HG02885 (cell line): Measurements from ENCODE around the gene TTC23L.
"Not testable (repeated sequence)": the region's sequence is repeated elsewhere in the genome, so short reads cannot be mapped to it uniquely, and the experiment has no call there.

Source experiments
- ATAC-seq: cut with Tn5 transposase; IDR thresholded peaks from one replicate; pipeline ENCODE4 v1.9.1; 2021; ENCODE audit warnings: mild to moderate bottlenecking; ENCODE audit not compliant: unreplicated experiment, poor library complexity

The TTC23L gene

GRCh38 chr5:34915139-34915855, 76.3 kb downstream of the TTC23L start, which contains the start of the genes BRIX1 and RAD1:
BRIX1 (plus strand) TSS chr5:34915711; CDS start chr5:34915739, 28 bp downstream.
RAD1 (minus strand) TSS chr5:34915504; CDS start chr5:34914892, 612 bp downstream.
- ATAC-seq = peak; percentile 98

DNA sequence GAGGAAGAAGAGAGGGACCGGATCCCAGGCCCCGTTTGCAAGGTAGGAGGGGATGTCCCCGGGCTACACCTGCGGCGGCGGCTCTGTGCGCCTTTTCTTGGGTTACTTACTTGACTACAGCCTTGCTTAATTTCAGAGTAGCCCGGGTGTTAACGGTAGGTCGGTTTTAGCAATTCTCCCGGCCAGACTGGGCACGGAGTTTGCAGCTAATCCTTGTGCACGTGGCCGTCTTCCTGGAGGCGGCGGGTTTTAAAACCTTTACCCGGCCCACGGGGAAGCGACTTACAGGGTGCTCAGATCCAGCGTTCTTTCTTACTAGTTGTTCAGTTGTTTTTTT, 76.9 kb downstream of the TTC23L start:
- peak; percentile 7 for ATAC-seq

GRCh38 chr5:34916518-34916917, 77.6 kb downstream of the TTC23L start:
- no peak for ATAC-seq

DNA sequence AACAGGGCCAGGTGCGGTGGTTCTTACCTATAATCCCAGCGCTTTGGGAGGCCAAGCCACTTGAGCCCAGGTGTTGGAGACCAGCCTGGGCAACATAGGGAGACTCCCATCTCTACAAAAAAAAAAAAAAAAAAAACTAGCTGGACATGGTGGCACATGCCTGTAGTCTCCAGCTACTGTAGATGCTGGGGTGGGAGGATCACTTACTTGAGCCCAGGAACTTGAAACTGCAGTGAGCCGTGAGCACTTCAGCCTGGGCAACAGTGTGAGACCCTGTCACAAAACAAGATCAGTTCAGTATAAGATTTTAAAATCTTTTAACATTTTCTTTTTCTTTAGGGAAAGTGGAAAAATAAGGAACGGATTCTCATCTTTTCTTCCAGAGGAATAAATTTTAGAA, 79.1 kb downstream of the TTC23L start:
- ATAC-seq = no peak

- no peak for ATAC-seq
Observed at GRCh38 chr5:34919077-34919476, 80.1 kb downstream of the TTC23L start.

DNA sequence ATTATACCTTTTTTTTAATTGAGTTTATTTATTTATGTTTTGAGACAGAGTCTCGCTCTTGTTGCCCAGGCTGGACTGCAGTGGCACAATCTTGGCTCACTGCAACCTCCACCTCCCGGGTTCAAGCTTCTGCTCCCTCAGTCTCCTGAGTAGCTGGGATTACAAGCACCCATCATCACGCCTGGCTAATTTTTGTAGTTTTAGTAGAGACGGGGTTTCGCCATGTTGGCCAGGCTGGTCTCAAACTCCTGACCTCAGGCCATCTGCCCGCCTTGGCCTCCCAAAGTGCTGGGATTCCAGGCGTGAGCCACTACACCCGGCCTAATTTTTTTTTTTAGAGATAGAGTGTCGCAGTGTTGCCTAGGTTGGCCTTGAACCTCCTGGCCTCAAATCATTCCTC, 84.3 kb downstream of the TTC23L start:
- not testable (repeated sequence) for ATAC-seq

DNA sequence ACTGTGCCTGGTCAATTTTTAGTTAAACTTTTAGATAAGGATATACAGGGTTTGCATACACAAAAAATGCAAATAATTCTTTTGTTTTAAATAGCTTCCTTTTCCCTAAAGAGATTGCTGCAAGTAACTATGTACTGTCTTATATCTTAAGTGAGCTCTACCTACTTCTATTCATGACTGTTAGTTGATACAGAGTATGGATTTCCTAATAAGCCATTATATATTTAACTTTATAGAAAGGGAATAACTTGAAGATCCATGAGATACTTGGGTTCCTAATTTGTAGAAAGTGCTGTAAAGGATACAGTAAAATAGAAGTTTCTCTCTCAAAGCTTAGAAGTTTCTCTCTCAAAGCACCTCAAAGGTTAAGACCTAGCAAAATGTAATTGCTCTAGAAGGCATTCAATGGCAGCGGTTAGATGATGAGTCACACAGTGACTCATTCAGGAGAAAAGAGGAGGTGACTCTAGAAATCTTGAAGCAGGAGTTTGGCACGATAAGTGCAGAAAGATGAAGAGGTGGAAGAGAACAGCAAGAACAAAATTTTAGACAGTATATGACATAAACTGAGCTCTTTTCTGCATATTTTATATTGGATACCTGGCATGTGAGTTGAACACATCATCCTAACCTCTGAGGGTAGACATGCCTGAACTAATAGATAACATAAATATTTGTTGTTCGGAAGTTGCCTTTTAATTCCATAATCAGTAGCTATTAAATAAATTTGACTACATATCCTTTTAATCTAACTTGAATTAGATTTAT, 84.9 kb downstream of the TTC23L start:
- peak; percentile 71 for ATAC-seq

GRCh38 chr5:34924462-34924765, 85.5 kb downstream of the TTC23L start:
- no peak for ATAC-seq

- ATAC-seq = no peak
Observed at GRCh38 chr5:34926318-34926888, 87.4 kb downstream of the TTC23L start.

- no peak for ATAC-seq
Observed at GRCh38 chr5:34927785-34928184, 88.8 kb downstream of the TTC23L start.

DNA sequence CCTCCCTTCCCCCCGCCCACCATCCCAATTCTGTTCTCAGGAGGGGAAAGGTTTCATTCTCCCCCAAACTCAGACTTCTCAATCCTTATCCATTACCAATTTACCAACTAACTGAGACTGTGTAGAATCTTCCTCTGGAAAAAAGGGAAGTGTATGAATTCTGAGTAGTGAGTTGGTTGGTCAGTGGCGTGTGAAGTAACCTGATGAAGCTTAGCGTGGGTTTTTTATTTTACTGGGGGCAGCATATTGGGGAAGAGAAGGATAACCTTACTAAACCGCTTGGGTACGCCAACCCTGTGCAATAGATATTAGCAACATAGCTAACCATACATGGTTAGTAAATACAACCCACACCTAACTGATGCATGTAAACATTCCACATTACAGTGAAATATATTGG, 89.3 kb downstream of the TTC23L start:
- no peak for ATAC-seq

DNA sequence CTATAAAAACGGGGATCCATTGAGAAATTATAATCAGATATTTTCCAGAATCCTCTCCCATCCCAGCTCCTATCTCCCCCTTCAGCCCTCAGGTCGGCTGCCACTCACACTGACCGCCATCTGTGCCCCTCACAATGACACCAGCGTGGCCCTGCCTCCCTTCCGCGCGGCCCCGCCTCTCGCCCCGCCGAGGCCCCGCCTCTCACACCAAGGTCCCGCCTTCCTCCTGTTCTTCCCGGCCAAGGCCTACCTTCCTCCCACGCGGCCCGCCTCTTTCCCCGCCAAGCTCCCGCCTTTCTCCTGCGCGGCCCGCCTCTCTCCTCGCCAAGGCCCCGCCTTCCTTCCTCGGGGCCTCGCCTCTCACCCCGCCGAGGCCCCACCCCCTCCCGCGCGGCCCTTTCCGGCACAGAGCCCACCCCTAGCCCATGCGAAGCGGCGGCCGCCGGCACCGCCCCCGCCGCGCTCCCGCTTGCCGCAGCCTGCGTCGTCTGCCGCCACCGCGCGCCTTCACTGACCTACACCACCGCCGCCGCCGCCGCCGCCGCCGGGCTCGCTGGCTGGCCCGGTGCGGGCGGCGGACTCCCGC, 90.3 kb downstream of the TTC23L start, which contains the start of gene DNAJC21:
DNAJC21 (plus strand) TSS at position 426 of the 586 bp plus-strand sequence. CDS start 261 bp downstream, outside the sequence.
- peak; percentile 85 for ATAC-seq

DNA sequence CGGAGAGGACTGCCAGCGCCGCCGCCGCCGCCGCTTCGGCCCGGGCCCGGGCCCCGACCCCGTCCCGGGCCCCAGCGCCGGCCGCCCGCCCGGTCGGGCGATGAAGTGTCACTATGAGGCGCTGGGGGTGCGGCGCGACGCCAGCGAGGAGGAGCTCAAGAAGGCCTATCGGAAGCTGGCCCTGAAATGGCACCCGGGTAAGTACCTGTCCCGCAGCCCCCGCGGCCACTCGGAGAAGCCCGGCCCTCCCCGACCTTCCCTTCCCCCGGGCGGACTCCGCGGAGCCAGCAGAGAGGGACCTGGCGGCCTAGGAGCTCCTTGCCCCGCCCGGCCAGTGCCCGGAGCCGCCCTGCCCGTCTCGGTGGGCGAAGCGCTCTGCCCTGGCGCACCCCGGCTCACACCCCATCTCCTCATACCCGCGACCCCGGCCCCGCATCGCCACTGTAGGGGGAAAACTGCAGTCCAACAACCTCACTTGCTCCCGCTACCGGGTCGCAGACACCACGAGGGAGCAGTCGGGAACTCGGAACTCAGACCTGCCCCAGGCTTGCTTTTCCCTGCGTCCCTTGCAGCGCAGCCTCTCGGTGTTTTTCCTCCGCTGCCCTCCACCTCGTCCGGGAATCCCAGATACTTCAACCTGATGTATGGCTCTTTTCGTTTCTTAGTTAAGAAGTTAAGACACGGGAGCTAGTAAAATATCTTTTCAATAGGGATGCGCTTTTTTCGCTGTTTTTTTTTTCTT, 90.9 kb downstream of the TTC23L start:
- peak; percentile 78 for ATAC-seq

- no peak for ATAC-seq
Observed at GRCh38 chr5:34930462-34930844, 91.5 kb downstream of the TTC23L start.

DNA sequence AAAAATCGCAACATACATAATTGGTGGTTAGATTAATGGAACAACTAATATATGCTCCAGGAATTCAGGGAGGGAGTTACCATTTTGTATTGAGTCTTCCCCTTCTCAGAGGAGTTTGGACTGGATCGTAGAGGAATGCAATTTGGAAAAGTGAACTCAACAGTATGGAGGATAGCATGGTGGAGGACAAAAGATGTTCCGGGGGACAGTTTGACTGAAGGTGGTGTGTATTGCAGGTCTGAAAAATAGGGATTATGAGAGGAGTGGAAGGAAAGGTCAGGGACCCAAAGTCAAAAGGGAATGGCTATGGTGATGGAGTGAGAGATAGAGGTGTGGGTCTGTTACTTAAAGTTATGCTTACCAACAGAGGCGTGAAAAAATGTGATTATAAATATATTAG, 91.9 kb downstream of the TTC23L start:
- no peak for ATAC-seq

GRCh38 chr5:34932947-34933346, 94.0 kb downstream of the TTC23L start:
- ATAC-seq = no peak

- ATAC-seq = no peak
Observed at GRCh38 chr5:34941936-34942335, 103.0 kb downstream of the TTC23L start.

DNA sequence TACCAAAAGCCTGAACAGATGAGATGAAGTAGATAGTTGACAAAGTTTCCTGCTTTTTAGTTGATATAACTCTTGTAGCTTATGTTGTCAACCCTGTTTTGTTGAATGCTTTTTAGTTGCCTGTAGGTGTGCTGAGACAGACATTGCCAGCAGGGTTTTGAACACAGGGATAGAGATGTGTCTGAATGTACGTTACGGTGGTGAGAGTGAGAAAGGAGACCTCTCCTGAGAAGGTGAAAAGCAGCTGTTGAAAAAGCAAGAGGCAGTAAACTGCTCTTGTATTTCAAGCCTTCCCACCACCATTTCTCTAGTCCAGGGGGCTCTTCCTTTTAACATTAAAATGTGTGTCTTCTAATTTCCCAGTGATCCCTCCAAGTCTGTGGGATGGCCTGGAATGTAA, 105.1 kb downstream of the TTC23L start:
- no peak for ATAC-seq

DNA sequence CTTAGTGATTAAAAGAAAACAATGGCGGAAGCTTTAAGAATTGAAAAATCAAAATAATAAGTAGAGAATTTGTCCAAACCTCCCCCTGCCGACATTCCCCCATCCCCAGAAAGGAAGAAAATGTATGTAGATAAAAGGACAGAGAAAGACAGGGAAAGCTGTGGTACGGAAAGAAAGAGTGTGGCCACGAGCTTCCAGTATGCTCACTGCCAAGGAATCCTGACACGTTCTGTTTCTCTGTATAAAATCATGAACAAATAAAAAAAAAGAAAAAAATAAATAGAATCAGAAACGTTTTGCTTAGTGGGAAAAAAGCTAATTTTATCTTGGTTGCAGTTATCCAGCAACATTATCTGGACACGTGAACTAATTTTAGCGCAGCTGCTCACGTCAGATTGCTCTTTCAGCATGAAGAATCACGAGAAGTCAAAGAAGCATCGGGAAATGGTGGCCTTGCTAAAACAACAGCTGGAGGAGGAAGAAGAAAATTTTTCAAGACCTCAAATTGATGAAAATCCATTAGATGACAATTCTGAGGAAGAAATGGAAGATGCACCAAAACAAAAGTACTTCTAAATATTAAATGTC, 105.6 kb downstream of the TTC23L start:
- no peak for ATAC-seq
